8988T (cell line): ENCODE data around the gene FLG2.
"Not testable (repeated sequence)": the region's sequence is repeated elsewhere in the genome, so short reads cannot be mapped to it uniquely, and the experiment has no call there.

Experiments
- DNase-seq: peaks from one replicate; pipeline ENCODE4 v3.0.0; 2011

The FLG2 gene

DNA sequence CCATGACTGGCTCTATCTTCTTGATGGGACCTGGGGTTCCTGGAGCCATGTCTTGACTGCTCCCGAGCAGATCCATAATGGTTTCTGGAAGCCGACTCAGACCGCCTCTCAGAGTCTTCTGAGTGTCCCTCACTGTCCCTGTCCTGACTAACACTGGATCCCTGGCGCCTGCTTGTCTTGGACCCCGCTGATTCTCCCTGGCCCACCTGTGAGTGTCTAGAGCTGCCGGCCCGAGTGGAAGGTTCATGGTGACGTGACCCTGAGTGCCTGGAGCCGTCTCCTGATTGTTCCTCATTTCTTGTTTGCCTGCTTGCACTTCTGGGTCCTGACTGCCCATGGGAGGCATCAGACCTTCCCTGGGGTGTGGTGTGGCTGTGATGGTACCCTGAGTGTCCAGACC is 49.9 kb downstream of the FLG2 start:
- no peak for DNase-seq

DNA sequence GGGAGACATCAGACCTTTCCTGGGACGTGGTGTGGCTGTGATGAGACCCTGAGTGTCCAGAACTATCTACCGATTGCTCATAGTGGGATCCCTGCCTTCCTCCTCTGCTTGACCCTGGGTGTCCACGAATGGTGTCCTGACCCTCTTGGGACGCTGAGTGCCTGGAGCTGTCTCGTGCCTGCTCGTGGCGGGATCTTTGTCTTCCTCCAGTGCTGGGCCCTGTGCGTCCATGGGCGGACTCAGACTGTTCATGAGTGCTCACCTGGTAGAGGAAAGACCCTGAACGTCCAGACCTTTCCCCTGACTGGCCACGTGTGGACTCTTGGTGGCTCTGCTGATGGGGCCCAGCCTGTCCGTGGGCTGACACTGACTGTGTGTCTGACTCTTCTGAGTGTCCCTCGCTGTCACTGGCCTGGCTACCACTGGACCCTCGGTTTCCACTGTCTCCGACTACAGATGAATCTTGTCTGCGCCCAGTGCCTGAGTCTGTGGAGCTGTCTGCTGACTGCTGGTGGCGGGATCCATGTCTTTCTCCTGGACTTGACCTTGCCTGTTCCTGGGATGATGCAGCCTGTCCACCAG is 50.4 kb downstream of the FLG2 start:
- not testable (repeated sequence) for DNase-seq

DNA sequence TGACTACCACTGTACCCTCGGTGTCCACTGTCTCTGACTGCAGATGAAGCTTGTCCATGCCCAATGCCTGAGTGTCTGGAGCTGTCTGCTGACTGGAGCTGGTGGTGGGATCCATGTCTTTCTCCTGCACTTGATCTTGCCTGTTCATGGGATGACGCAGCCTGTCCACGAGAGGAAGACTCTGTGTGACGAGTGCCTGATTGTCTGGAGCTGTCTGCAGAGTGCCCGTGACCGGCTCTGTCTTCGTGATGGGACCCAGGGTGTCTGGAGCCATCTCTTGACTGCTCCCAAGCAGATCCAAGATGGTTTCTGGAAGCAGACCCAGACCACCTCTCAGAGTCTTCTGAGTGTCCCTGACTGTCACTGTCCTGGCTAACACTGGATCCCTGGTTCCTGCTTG is 51.0 kb downstream of the FLG2 start:
- not testable (repeated sequence) for DNase-seq

DNA sequence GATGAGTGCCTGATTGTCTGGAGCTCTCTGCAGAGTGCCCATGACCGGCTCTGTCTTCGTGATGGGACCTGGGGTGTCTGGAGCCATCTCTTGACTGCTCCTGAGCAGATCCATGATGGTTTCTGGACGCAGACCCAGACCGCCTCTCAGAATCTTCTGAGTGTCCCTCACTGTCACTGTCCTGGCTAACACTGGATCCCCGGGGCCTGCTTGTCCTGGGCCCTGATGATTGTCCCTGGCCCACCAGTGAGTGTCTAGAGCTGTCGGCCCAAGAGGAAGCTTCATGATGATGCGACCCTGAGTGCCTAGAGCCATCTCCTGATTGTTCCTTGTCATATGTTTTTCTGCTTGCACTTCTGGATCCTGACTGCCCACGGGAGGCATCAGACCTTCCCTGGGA is 51.8 kb downstream of the FLG2 start:
- not testable (repeated sequence) for DNase-seq

DNA sequence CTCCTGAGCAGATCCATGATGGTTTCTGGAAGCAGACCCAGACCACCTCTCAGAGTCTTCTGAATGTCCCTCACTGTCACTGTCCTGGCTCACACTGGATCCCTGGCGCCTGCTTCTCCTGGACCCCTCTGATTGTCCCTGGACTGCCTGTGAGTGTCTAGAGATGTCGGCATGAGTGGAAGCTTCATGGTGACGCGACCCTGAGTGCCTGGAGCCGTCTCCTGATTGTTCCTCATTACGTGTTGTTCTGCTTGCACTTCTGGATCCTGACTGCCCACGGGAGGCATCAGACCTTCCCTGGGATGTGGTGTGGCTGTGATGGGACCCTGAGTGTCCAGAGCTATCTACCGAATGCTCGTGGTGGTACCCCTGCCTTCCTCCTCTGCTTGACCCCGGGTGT is 53.7 kb downstream of the FLG2 start:
- DNase-seq, result not testable (repeated sequence)

DNA sequence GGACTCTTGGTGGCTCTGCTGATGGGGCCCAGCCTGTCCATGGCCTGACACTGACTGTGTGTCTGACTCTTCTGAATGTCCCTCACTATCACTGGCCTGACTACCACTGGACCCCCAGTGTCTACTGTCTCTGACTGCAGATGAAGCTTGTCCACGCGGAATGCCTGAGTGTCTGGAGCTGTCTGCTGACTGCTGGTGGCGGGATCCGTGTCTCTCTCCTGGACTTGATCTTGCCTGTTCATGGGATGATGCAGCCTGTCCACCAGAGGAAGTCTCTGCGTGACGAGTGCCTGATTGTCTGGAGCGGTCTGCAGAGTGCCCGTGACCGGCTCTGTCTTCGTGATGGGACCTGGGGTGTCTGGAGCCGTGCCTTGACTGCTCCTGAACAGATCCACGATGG is 55.0 kb downstream of the FLG2 start:
- not testable (repeated sequence) for DNase-seq

DNA sequence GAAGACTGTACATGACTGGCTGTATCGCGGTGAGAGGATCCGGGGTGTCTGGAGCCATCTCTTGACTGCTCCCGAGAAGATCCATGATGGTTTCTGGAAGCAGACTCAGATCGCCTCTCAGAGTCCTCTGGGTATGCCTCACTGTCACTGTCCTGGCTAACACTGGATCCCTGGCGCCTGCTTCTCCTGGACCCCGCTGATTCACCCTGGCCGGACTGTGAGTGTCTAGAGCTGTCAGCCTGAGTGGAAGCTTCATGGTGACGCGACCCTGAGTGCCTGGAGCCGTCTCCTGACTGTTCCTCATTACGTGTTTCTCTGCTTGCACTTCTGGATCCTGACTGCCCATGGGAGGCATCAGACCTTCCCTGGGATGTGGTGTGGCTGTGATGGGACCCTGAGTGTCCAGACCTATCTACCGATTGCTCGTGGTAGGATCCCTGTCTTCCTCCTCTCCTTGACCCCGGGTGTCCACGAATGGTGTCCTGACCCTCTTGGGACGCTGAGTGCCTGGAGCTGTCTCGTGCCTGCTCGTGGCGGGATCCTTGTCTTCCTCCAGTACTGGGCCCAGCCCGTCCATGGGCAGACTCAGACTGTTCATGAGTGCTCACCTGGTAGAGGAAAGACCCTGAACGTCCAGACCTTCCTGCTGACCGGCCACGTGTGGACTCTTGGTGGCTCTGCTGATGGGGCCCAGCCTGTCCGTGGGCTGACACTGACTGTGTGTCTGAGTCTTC is 56.5 kb downstream of the FLG2 start:
- DNase-seq, result not testable (repeated sequence)
